ENCODE measurements around the gene HLA-A.
"Not testable (repeated sequence)": the region's sequence is repeated elsewhere in the genome, so short reads cannot be mapped to it uniquely, and the experiment has no call there.

The HLA-A gene

DNA sequence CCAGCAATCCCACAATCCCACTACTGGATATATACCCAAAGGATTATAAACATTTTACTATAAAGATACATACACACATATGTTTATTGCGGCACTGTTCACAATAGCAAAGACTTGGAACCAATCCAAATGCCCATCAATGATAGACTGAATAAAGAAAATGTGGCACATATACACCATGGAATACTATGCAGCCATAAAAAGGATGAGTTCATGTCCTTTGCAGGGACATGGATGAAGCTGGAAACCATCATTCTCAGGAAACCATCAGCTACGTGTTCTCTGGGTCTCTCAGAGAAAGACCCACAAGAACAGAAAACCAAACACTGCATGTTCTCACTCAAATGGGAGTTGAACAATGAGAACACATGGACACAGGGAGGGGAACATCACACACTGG lies 21.4 kb downstream of the HLA-A start:
- DNase-seq (ENCODE audit: low read depth): not testable (repeated sequence)

DNA sequence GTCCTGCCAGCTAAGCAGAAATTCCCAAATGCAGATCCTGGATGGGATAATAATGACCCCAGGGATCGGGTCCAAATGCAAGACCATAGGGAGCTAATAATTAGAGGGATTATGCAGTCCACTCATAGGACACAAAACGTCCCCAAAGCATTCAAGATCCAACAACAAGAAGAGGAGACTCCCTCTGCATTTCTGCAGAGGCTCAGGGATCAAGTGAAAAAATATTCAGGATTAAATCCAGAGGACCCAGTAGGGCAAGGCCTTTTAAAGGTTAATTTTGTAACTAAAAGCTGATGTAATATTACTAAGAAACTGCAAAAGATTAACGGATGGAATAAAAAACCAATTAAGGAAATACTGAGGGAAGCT lies 22.2 kb downstream of the HLA-A start:
- DNase-seq (ENCODE audit: low read depth): no peak

DNA sequence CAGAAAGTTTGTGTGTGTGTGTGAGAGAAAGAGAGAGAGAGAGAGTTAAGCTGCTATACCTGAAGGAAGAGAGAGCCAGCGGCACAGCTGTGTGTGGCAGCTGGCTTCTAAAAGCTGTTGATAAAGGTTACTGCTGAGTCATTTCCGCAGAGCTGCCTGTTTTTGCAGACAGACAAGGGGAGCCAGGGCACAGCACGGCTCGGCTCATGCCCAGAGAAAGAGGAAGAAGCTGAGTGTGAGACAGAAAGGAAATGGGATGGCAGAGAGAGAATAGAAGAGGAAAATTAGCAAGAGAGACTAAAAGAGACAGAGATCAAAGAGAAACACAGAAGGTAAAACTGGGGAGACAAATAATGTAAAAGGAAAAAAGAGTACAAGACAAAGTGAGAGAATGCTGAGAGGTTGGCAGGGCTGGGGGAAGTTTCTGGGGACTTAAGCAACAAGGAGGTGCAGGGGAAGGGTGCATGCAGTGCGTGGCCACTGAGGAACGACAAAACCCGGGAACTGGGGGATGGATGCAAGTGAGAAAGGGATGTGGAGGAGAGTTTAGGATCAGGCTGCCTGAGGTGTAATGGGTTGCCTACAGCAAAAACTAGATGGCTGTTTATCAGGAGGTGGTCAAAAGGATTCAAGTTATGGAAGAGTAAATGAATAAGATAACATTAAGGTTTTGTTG lies 22.7 kb downstream of the HLA-A start:
- DNase-seq (ENCODE audit: low read depth): peak; percentile 74

DNA sequence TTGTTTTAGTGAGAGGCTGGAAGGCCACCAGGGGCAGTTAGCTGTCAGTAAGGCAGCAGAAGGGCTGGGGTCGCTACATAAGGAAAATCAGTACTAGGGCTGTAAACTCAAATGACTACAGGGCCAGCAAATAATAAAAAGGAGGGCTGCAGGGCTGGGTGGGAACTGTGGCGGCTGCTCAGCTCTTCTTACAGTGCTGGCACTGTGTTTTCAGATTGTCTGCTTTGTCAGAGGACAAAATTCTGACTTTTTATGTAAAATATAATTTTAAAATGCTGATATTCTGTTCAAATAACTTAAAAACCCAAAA lies 23.2 kb downstream of the HLA-A start:
- no peak for DNase-seq (ENCODE audit: low read depth)

GRCh38 chr6:29965873-29966601 lies 23.7 kb downstream of the HLA-A start:
- DNase-seq (ENCODE audit: low read depth): no peak

GRCh38 chr6:29967379-29968010 lies 25.2 kb downstream of the HLA-A start:
- no peak for DNase-seq (ENCODE audit: low read depth)

GRCh38 chr6:29968130-29968529 lies 25.8 kb downstream of the HLA-A start:
- no peak for DNase-seq (ENCODE audit: low read depth)

- DNase-seq (ENCODE audit: low read depth): no peak
These were observed 26.6 kb downstream of the HLA-A start for GRCh38 chr6:29968905-29969304.

DNA sequence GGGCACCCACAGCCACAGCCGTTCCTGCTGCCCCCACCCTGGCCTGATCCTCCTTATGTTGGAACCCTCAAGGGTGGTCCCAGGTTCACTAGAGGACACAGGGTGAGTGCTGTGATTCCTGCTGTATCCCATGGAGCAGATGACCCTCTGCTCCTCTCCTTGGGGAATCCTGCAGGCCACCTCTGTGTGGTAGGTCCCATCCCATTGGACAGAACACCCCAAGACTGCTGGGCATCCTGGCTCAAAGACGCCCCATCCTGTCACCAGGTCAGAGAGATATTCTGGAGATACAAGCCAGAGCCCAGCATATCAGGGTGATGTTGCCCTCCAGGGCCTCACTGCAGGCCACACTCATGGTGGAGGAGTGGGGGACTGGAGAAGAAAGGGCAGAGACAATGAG lies 28.4 kb downstream of the HLA-A start:
- no peak for DNase-seq (ENCODE audit: low read depth)

DNA sequence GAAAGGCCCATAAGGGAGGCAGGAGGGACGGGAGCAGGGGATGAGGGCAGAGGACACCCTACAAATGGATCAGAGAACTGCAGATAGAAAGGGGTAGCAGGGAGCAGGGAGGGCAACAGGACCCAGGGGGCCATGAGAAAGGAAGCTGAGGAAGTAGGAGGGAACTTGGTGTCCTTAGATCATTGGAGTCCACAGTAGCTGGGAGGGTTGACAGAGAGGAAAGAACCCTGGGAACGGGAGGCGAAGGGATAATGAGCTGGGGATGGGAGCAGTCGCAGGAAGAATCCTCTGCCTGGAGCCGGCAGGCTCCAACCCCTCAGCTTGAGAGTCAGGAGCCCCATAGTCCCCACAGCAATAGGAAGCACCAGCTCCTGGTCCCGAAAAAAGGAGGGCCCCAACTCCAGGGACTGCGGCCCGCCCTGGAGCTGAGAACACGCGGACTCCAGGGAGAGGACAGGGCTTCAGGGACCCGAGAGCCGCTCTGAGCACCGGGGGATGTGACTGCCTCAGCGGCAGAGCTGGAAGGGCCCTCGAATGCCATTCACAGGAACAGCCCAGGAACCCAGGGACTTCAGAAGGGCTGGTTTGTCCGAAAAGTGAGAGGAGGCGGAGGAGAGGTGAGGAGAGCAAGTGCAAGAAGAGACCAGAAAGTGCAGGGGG lies 32.7 kb downstream of the HLA-A start:
- DNase-seq (ENCODE audit: low read depth): no peak

GRCh38 chr6:29975561-29975907 lies 33.2 kb downstream of the HLA-A start:
- DNase-seq (ENCODE audit: low read depth): no peak

GRCh38 chr6:29976253-29976587 lies 33.9 kb downstream of the HLA-A start:
- no peak for DNase-seq (ENCODE audit: low read depth)

DNA sequence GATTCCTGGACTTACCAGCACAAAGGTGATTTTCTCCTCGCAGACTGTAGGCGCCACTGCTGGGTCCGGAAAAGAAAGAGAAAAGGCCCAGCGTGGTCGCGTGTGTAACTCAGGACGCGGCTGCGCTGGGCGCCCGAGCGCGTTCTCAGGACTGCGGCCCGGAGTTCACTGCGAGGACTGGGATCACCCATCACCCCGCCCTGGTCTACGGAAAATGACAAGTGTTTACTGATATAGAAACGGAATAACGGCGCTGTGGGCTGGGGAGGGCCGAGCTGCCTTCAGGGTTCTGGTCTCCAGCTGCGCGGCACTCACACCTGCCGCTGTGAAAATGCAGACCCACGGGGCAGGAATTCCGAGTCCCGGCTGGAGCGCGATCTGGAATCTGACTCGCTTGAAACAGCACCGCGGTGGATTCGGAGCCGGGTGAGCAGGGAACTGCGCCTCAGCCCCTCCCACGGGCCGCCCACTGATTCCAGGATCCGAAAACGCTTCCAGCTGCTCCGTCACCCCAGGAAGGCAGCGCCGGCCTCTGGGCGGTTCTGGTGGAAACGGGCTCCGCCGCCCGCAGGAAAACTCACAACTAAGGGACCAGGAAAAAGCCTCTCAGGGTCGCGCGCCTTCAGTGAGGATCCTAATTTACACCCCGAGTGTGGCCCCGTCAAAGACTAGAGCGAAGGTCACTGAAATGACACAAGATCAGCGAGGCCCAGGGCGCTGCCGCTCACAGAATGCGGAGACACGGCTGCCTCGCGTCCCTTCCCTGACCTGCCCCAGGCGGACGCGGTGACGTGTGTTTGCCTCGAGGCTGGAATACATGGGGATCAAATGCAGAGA lies 34.5 kb downstream of the HLA-A start:
- no peak for DNase-seq (ENCODE audit: low read depth)

GRCh38 chr6:29977425-29977727 lies 35.0 kb downstream of the HLA-A start:
- no peak for DNase-seq (ENCODE audit: low read depth)

DNA sequence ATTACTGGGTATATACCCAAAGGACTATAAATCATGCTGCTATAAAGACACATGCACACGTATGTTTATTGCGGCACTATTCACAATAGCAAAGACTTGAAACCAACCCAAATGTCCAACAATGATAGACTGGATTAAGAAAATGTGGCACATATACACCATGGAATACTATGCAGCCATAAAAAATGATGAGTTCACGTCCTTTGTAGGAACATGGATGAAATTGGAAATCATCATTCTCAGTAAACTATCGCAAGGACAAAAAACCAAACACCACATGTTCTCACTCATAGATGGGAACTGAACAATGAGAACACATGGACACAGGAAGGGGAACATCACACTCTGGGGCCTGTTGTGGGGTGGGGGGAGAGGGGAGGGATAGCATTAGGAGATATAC lies 37.7 kb downstream of the HLA-A start:
- not testable (repeated sequence) for DNase-seq (ENCODE audit: low read depth)

GRCh38 chr6:29980511-29980910 lies 38.2 kb downstream of the HLA-A start:
- DNase-seq (ENCODE audit: low read depth): no peak

- no peak for DNase-seq (ENCODE audit: low read depth)
These were observed 39.0 kb downstream of the HLA-A start for GRCh38 chr6:29981211-29981812.

GRCh38 chr6:29982097-29982496 lies 39.8 kb downstream of the HLA-A start:
- DNase-seq (ENCODE audit: low read depth): no peak

DNA sequence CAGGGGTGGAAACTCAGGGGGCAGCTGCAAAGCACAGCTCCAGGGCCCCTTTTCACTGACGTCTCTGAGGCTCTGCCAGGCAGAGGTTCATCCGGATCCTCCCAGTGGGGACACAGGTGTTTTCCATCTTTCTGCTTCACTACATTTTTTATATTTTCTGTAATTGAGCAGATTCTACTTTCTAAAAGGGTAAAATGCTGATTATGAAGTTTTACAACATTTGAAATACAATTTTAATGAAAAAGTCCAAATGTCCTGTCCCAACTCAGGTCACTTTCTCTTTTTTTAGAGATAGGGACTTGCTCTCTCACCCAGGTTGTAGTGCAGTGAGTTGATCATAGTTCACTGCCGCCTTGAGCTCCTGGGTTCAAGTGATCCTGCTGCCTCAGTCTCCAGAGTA lies 41.9 kb downstream of the HLA-A start:
- no peak for DNase-seq (ENCODE audit: low read depth)

DNA sequence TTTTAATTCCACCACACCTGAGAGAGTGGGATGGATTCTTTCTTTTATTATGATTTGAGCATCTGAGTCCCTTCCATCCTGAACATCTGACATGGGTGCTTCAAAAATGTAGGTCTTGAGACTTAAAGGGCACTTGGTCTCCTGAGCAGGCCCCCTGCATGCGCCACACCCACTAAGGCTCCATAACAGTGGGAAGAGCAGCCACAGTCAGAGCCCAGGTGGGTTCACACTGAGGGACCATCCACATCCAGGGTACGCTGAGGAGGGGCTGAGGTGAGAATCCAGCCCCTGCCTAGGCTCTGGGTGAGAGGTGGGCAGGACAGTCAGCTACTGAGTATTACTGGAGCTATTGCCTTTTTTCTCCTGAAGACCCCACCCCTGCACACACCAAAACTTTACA lies 42.7 kb downstream of the HLA-A start:
- no peak for DNase-seq (ENCODE audit: low read depth)

GRCh38 chr6:29986179-29986781 lies 43.9 kb downstream of the HLA-A start:
- DNase-seq (ENCODE audit: low read depth): no peak

GRCh38 chr6:29989211-29989610 lies 46.9 kb downstream of the HLA-A start:
- DNase-seq (ENCODE audit: low read depth): no peak
